ENCODE measurements around the gene CCDC50. TPM values are rescaled to one million over a fixed set of nuclear protein-coding genes. Genes with fewer than 3 reads are reported as not detected.

The CCDC50 gene
- total and polyA plus RNA-seq, 10 of the 15 experiments (the other 5 are each of a cell fraction or from before 2014, with no cell fraction given): 46.7 to 150 (median 125) TPM

GRCh38 chr3:191340351-191340750 is 11.2 kb downstream of the CCDC50 start:
- ChIA-PET RAD21 (ENCODE audit: unreplicated experiment) (interaction anchor here (0.6 to 7.2 kb wide), 14 partner anchors 8 to 196 kb away, joined by 3 to 108 read pairs (median 5); partner anchors contain the start of gene CCDC50), SMC1A (ENCODE audit: uncharacterized antibody, unreplicated experiment) (interaction anchor here (0.9 to 7.9 kb wide), 18 partner anchors 7 to 203 kb away, joined by 3 to 208 read pairs (median 5); no protein-coding TSS in a partner anchor), CTCF (interaction anchor here (0.6 to 1.8 kb wide), 13 partner anchors 8 to 102 kb away, joined by 3 to 11 read pairs (median 3); no protein-coding TSS in a partner anchor), POLR2A (interaction anchor here (0.6 to 6.8 kb wide), 9 partner anchors 9 to 80 kb away, joined by 3 to 49 read pairs (median 4); no protein-coding TSS in a partner anchor)
- Histone ChIP-seq H3K36me3 (ENCODE audit: control insufficient read depth in 2 of 2, insufficient read depth in 2 of 2, low read length in 1 of 2) (no peaks in the 10 kb centered on the region), H3K27ac (ENCODE audit: control insufficient read depth, insufficient read depth) (no peak overlapping the region), H3K4me2 (ENCODE audit: control insufficient read depth, insufficient read depth) (no peak overlapping the region), H3K9ac (ENCODE audit: control insufficient read depth, insufficient read depth, low read length) (no peak overlapping the region), H2AFZ (ENCODE audit: control insufficient read depth, low read depth, low read length) (no peak overlapping the region), H3K27me3 (replicated peaks in 1 of 2; ENCODE audit: control insufficient read depth in 2 of 2, insufficient read depth in 2 of 2, low read length in 1 of 2) (no peaks in the 10 kb centered on the region), H4K20me1 (ENCODE audit: control insufficient read depth, insufficient read depth) (no peaks in the 10 kb centered on the region; the same call in 1 of the 2 replicates), H3K4me3 (no peak overlapping the region), H3K4me1 (ENCODE audit: control insufficient read depth, insufficient read depth, low read length) (peaks cover 3% of the 10 kb centered on the region; the same call in 1 of the 2 replicates), H3K9me3 (replicated peaks; ENCODE audit: control insufficient read depth, insufficient read depth, low read length) (no peaks in the 10 kb centered on the region; the same call in 2 of the 3 replicates), H3K79me2 (ENCODE audit: control insufficient read depth, insufficient read depth, low read length) (peaks cover 56% of the 10 kb centered on the region)
- FAIRE-seq (no peak), DNase-seq (ENCODE audit: low read depth, low spot score) (no peak), ATAC-seq (no peak)
- no TSS peak for BruUV-seq (replicated peaks)
- intact Hi-C loops (cut with micrococcal nuclease; ENCODE audit: unreplicated experiment) (no loop called here), in situ Hi-C loops (cut with MboI) (no loop called here)
- 98% methylated on average over 2 of the region's 2 CpGs for WGBS (ENCODE audit: insufficient coverage, insufficient replicate concordance, low lambda C conversion rate, missing lambda C conversion rate)
- TF ChIP-seq SREBF1 (IDR thresholded peaks at IDR 0.05; ENCODE audit: low read length): no peak
- no peak for TF ChIP-seq MYB (IDR thresholded peaks at IDR 0.05; ENCODE audit: borderline replicate concordance, low read depth, low read length)
- no peak for TF ChIP-seq BCLAF1 (IDR thresholded peaks at IDR 0.05)
- TF ChIP-seq EGR1 (IDR thresholded peaks at IDR 0.05; ENCODE audit: borderline replicate concordance in 1 of 2, low read depth in 2 of 2, low read length in 2 of 2): no peak
- no peak for TF ChIP-seq EZH2 (IDR thresholded peaks at IDR 0.05; ENCODE audit: borderline replicate concordance, control insufficient read depth, low read depth, low read length)
- TF ChIP-seq SMC3 (IDR thresholded peaks at IDR 0.05; ENCODE audit: borderline replicate concordance, low read length): no peak
- TF ChIP-seq NR2F1 (conservative IDR thresholded peaks at IDR 0.05): no peak
- no peak for TF ChIP-seq PRDM15 (CRISPR knock-in tag; IDR thresholded peaks at IDR 0.05)
- TF ChIP-seq YBX1 (IDR thresholded peaks at IDR 0.05): no peak
- TF ChIP-seq IRF3 (IDR thresholded peaks at IDR 0.05): no peak
- no peak for TF ChIP-seq ZBTB4 (CRISPR knock-in tag; IDR thresholded peaks at IDR 0.05)
- TF ChIP-seq RAD51 (IDR thresholded peaks at IDR 0.05): no peak

All from GM12878 (cell line).